Naive thymus-derived CD4-positive, alpha-beta T cell (primary cell): ENCODE results near the gene PDE4D. TPM values are rescaled to one million over a fixed set of nuclear protein-coding genes. Genes with fewer than 3 reads are reported as not detected.

Source experiments
- ATAC-seq: fragments of 150-1000 bp; cut with Tn5 transposase; 2 replicates; pipeline ENCODE4 v1.10.0; 2021; ENCODE audit warnings: mild to moderate bottlenecking, moderate library complexity
- CTCF ChIA-PET: fragments of 350-600 bp; sonication (Branson Sonifier 250); formaldehyde crosslinking; loops from one replicate; lab custom pipeline; 2021; ENCODE audit warnings: antibody characterized with exemption; lab: Charles Lee
- POLR2A ChIA-PET: fragments of 350-600 bp; sonication (Branson Sonifier 250); formaldehyde crosslinking; loops from one replicate; lab custom pipeline; 2021; ENCODE audit warnings: antibody characterized with exemption, inconsistent platforms; lab: Charles Lee
- DNase-seq, 9 donors: peaks; one replicate each; pipeline versions ENCODE4 v3.0.0 to v3.0.0-alpha.2; 2020 to 2022; ENCODE audit warnings: mixed read lengths in 1 of 9
- H3K27ac ChIP-seq: one replicate; pipeline ENCODE4 v1.7.0; 2013; ENCODE audit warnings: mild to moderate bottlenecking, low read depth, low read length, moderate library complexity
- H3K27me3 ChIP-seq, 2 donors: one replicate each; pipeline ENCODE4 v1.7.0; 2013; ENCODE audit warnings: low read length in 2 of 2, mild to moderate bottlenecking in 2 of 2, moderate library complexity in 2 of 2; ENCODE audit not compliant: control insufficient read depth in 2 of 2, insufficient read depth in 2 of 2
- H3K36me3 ChIP-seq, 3 experiments: 1 replicate in 2 of 3; 2 replicates in 1 of 3; pipeline ENCODE4 v1.7.0; 2013; ENCODE audit warnings: low read length in 3 of 3, mild to moderate bottlenecking in 3 of 3, moderate library complexity in 1 of 3; ENCODE audit not compliant: insufficient read depth in 3 of 3, control insufficient read depth in 2 of 3
- H3K4me1 ChIP-seq, 2 donors: one replicate each; pipeline ENCODE4 v1.7.0; 2013; ENCODE audit warnings: low read length in 2 of 2, mild to moderate bottlenecking in 2 of 2, moderate library complexity in 1 of 2; ENCODE audit not compliant: control insufficient read depth in 2 of 2, insufficient read depth in 2 of 2
- H3K4me3 ChIP-seq: 2 replicates; pipeline ENCODE4 v1.7.0; 2013; ENCODE audit warnings: mild to moderate bottlenecking, low read length
- H3K9me3 ChIP-seq, 3 experiments: 1 replicate in 2 of 3; 2 replicates in 1 of 3; pipeline ENCODE4 v1.7.0; 2013; ENCODE audit warnings: low read length in 3 of 3; ENCODE audit not compliant: control insufficient read depth in 2 of 3
- H3K27ac Mint-ChIP-seq, 9 donors: one replicate each; pipeline ENCODE4 v1.8.0; 2020 to 2022; ENCODE audit warnings: mixed read lengths in 9 of 9, mild to moderate bottlenecking in 8 of 9, moderate library complexity in 5 of 9, inconsistent platforms in 2 of 9
- H3K27me3 Mint-ChIP-seq, 5 donors: one replicate each; pipeline ENCODE4 v1.8.0; 2021 to 2022; ENCODE audit warnings: mixed read lengths in 5 of 5, mild to moderate bottlenecking in 1 of 5
- H3K36me3 Mint-ChIP-seq, 5 donors: one replicate each; pipeline ENCODE4 v1.8.0; 2020 to 2022; ENCODE audit warnings: mixed read lengths in 5 of 5, mild to moderate bottlenecking in 3 of 5, inconsistent platforms in 1 of 5
- H3K4me1 Mint-ChIP-seq, 7 donors: one replicate each; pipeline ENCODE4 v1.8.0; 2020 to 2022; ENCODE audit warnings: mixed read lengths in 7 of 7, mild to moderate bottlenecking in 3 of 7, inconsistent platforms in 1 of 7
- H3K4me3 Mint-ChIP-seq, 10 donors: one replicate each; pipeline ENCODE4 v1.8.0; 2020 to 2022; ENCODE audit warnings: mild to moderate bottlenecking in 10 of 10, mixed read lengths in 10 of 10, moderate library complexity in 6 of 10, inconsistent platforms in 2 of 10
- H3K9me3 Mint-ChIP-seq, 11 donors: one replicate each; pipeline ENCODE4 v1.8.0; 2020 to 2022; ENCODE audit warnings: mixed read lengths in 11 of 11, mild to moderate bottlenecking in 4 of 11, inconsistent platforms in 1 of 11, moderate library complexity in 1 of 11
- intact Hi-C, 2 donors: fragments of 100-400 bp; cut with micrococcal nuclease; formaldehyde crosslinking; loops; one replicate each; pipeline ENCODE4 v1.15.1; 2023
- polyA plus RNA-seq, 2 donors: library from polyadenylated mRNA; unstranded; fragments of 300-500 nt; fragmentation: Illumina TruSeq; gene quantifications; one replicate each; pipeline ENCODE4 v1.2.3, GENCODE V29; 2021
- total RNA-seq, 6 experiments: library from RNA in 5 of 6; stranded (reverse) in 5 of 6; gene quantifications; 1 replicate in 5 of 6; 2 replicates in 1 of 6; pipeline ENCODE4 v1.2.3 and lab custom pipeline; 2021 to 2026

The PDE4D gene
- total and polyA plus RNA-seq, 7 experiments from 2014 or later = 4.9 to 102 (median 38.8) TPM

- Mint-ChIP-seq H3K4me3 (no peak overlapping the region), H3K9me3 (peaks cover 0 to 7% (median 0%) of the 10 kb centered on the region in 11 donors), H3K27me3 (peaks cover 0 to 4% (median 0%) of the 10 kb centered on the region in 5 donors), H3K27ac (no peak overlapping the region), H3K36me3 (no peaks in the 10 kb centered on the region), H3K4me1 (peaks cover 0 to 2% (median 0%) of the 10 kb centered on the region in 7 donors)
- CTCF ChIA-PET = no interaction called here
- intact Hi-C loops = no loop called here
- no peaks in the 10 kb centered on the region for H3K4me1 ChIP-seq
- H3K27ac ChIP-seq = no peak overlapping the region
- H3K27me3 ChIP-seq = no peaks in the 10 kb centered on the region
- no peak for ATAC-seq
- no peaks in the 10 kb centered on the region for H3K9me3 ChIP-seq
- no peak for DNase-seq
- H3K36me3 ChIP-seq = no peaks in the 10 kb centered on the region
- POLR2A ChIA-PET = no interaction called here
- H3K4me3 ChIP-seq = no peak overlapping the region
Measured at GRCh38 chr5:59449905-59450644, 443.5 kb downstream of the PDE4D start.

GRCh38 chr5:59446356-59446755, 447.2 kb downstream of the PDE4D start:
- Histone ChIP-seq H3K4me3 (no peak overlapping the region), H3K4me1 (no peaks in the 10 kb centered on the region), H3K27ac (no peak overlapping the region), H3K36me3 (no peaks in the 10 kb centered on the region), H3K9me3 (no peaks in the 10 kb centered on the region), H3K27me3 (no peaks in the 10 kb centered on the region)
- Mint-ChIP-seq H3K27me3 (peaks cover 0 to 12% (median 0%) of the 10 kb centered on the region in 5 donors), H3K4me3 (no peak overlapping the region), H3K36me3 (no peaks in the 10 kb centered on the region), H3K4me1 (peaks cover 0 to 2% (median 0%) of the 10 kb centered on the region in 7 donors), H3K27ac (no peak overlapping the region), H3K9me3 (peaks cover 0 to 4% (median 0%) of the 10 kb centered on the region in 11 donors)
- ATAC-seq (no peak), DNase-seq (no peak)
- intact Hi-C loops = no loop called here
- CTCF ChIA-PET = no interaction called here
- POLR2A ChIA-PET = no interaction called here

GRCh38 chr5:59445741-59446140, 447.8 kb downstream of the PDE4D start:
- H3K27ac ChIP-seq = no peak overlapping the region
- peaks cover 0 to 4% (median 0%) of the 10 kb centered on the region in 11 donors for H3K9me3 Mint-ChIP-seq
- H3K27me3 Mint-ChIP-seq = peaks cover 0 to 12% (median 0%) of the 10 kb centered on the region in 5 donors
- H3K4me1 ChIP-seq = no peaks in the 10 kb centered on the region
- H3K9me3 ChIP-seq = no peaks in the 10 kb centered on the region
- H3K36me3 Mint-ChIP-seq = no peaks in the 10 kb centered on the region
- H3K4me3 ChIP-seq = no peak overlapping the region
- ChIA-PET CTCF (no interaction called here), POLR2A (no interaction called here)
- ATAC-seq (no peak), DNase-seq (no peak)
- no peaks in the 10 kb centered on the region for H3K36me3 ChIP-seq
- H3K27me3 ChIP-seq = no peaks in the 10 kb centered on the region
- intact Hi-C loops = no loop called here
- no peak overlapping the region for H3K4me3 Mint-ChIP-seq
- H3K27ac Mint-ChIP-seq = no peak overlapping the region
- peaks cover 0 to 2% (median 0%) of the 10 kb centered on the region in 7 donors for H3K4me1 Mint-ChIP-seq

- ChIA-PET CTCF (no interaction called here), POLR2A (no interaction called here)
- H3K9me3 ChIP-seq = no peaks in the 10 kb centered on the region
- H3K27ac ChIP-seq = no peak overlapping the region
- no peaks in the 10 kb centered on the region for H3K36me3 ChIP-seq
- no peak for DNase-seq
- ATAC-seq = no peak
- Mint-ChIP-seq H3K9me3 (peaks cover 0 to 2% (median 0%) of the 10 kb centered on the region in 11 donors), H3K4me1 (no peaks in the 10 kb centered on the region), H3K27ac (no peak overlapping the region), H3K27me3 (peaks cover 0 to 17% (median 11%) of the 10 kb centered on the region in 5 donors), H3K36me3 (no peaks in the 10 kb centered on the region), H3K4me3 (no peak overlapping the region)
- H3K4me3 ChIP-seq = no peak overlapping the region
- intact Hi-C loops = no loop called here
- H3K27me3 ChIP-seq = no peaks in the 10 kb centered on the region
- H3K4me1 ChIP-seq = no peaks in the 10 kb centered on the region
Measured at GRCh38 chr5:59439303-59439702, 454.2 kb downstream of the PDE4D start.

- Histone ChIP-seq H3K4me3 (no peak overlapping the region), H3K9me3 (no peaks in the 10 kb centered on the region), H3K27me3 (no peaks in the 10 kb centered on the region), H3K27ac (no peak overlapping the region), H3K36me3 (no peaks in the 10 kb centered on the region), H3K4me1 (no peaks in the 10 kb centered on the region)
- Mint-ChIP-seq H3K9me3 (peaks cover 0 to 2% (median 0%) of the 10 kb centered on the region in 11 donors), H3K4me3 (no peak overlapping the region), H3K4me1 (no peaks in the 10 kb centered on the region), H3K27ac (no peak overlapping the region), H3K27me3 (peaks cover 0 to 17% (median 12%) of the 10 kb centered on the region in 5 donors), H3K36me3 (no peaks in the 10 kb centered on the region)
- intact Hi-C loops = no loop called here
- POLR2A ChIA-PET = no interaction called here
- DNase-seq (no peak), ATAC-seq (no peak)
- CTCF ChIA-PET = no interaction called here
Measured at GRCh38 chr5:59437176-59437575, 456.4 kb downstream of the PDE4D start.

GRCh38 chr5:59436364-59437148, 457.0 kb downstream of the PDE4D start:
- Histone ChIP-seq H3K27ac (no peak overlapping the region), H3K27me3 (no peaks in the 10 kb centered on the region), H3K36me3 (no peaks in the 10 kb centered on the region), H3K4me3 (no peak overlapping the region), H3K4me1 (no peaks in the 10 kb centered on the region), H3K9me3 (no peaks in the 10 kb centered on the region)
- H3K36me3 Mint-ChIP-seq = no peaks in the 10 kb centered on the region
- DNase-seq (no peak), ATAC-seq (no peak)
- peaks cover 0 to 17% (median 11%) of the 10 kb centered on the region in 5 donors for H3K27me3 Mint-ChIP-seq
- CTCF ChIA-PET = no interaction called here
- H3K9me3 Mint-ChIP-seq = peaks cover 0 to 2% (median 0%) of the 10 kb centered on the region in 11 donors
- no peaks in the 10 kb centered on the region for H3K4me1 Mint-ChIP-seq
- POLR2A ChIA-PET = no interaction called here
- no peak overlapping the region for H3K4me3 Mint-ChIP-seq
- intact Hi-C loops = no loop called here
- no peak overlapping the region for H3K27ac Mint-ChIP-seq
